Ovary (tissue), 3 donors: ENCODE results near the gene PLXNA4.

Experiments used
- EP300 ChIP-seq: sonication (generic); formaldehyde crosslinking; IDR thresholded peaks from one replicate; pipeline ENCODE4 v1.6.1; 2017; ENCODE audit warnings: antibody characterized with exemption
- POLR2A ChIP-seq: fragments of 450-650 bp; IDR thresholded peaks from one replicate; pipeline ENCODE4 v1.6.1; 2017; ENCODE audit warnings: antibody characterized with exemption, mild to moderate bottlenecking, moderate library complexity
- TF ChIP-seq, protein P1 (sequence below), 3 donors: fragments of 450-650 bp in 2 of 3; fragments of 200-600 bp in 1 of 3; IDR thresholded peaks; one replicate each; pipeline versions ENCODE4 v1.5.1 to v1.8.0; 2016 to 2022; ENCODE audit warnings: antibody characterized with exemption in 3 of 3, mild to moderate bottlenecking in 1 of 3
- donor health status: DM: no; HTN: no; CAD: no.

DNA sequence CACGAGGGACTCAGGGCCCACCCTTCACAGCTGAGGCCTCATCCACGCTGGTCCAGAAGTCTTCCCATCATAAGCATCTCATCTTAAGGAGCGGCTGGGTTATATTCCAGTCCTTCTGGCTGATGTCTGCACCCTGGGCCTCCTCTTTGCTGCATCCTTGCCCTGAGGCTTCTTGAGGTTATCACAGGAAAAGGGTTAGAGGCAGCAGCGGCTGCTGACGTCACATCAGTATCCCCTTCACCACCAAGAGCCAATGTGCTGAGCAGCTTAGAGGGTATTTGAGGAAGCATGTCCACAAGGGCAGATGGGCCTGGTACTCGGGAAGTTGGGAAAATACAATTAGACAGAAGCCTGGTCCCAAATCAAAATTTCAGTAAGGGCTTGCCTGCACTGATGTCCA is 125.1 kb downstream of the PLXNA4 start:
- TF ChIP-seq, protein P1, sequence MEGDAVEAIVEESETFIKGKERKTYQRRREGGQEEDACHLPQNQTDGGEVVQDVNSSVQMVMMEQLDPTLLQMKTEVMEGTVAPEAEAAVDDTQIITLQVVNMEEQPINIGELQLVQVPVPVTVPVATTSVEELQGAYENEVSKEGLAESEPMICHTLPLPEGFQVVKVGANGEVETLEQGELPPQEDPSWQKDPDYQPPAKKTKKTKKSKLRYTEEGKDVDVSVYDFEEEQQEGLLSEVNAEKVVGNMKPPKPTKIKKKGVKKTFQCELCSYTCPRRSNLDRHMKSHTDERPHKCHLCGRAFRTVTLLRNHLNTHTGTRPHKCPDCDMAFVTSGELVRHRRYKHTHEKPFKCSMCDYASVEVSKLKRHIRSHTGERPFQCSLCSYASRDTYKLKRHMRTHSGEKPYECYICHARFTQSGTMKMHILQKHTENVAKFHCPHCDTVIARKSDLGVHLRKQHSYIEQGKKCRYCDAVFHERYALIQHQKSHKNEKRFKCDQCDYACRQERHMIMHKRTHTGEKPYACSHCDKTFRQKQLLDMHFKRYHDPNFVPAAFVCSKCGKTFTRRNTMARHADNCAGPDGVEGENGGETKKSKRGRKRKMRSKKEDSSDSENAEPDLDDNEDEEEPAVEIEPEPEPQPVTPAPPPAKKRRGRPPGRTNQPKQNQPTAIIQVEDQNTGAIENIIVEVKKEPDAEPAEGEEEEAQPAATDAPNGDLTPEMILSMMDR (IDR thresholded peaks at IDR 0.05) = no peak
- TF ChIP-seq EP300 (no peak), POLR2A (no peak)
